Nucleus accumbens (tissue), 56 donors: ENCODE data around the gene SPPL3.

Source experiments
- DNase-seq, 56 donors: peaks; one replicate each; lab custom pipeline; 2025; lab: John Stamatoyannopoulos, UW

SPPL3 gene

GRCh38 chr12:120879718-120880300 is 24.3 kb downstream of the SPPL3 start:
- no peak for DNase-seq

- DNase-seq = peak in 1 of 56 donors; percentile 18
These were observed 25.1 kb downstream of the SPPL3 start for GRCh38 chr12:120879102-120879501.

GRCh38 chr12:120874547-120875245 is 29.5 kb downstream of the SPPL3 start:
- peak in 28 of 56 donors; percentile 6 to 61 (median 23) for DNase-seq

- DNase-seq = no peak
These were observed 30.9 kb downstream of the SPPL3 start for GRCh38 chr12:120873226-120873625.

GRCh38 chr12:120872487-120872886 is 31.7 kb downstream of the SPPL3 start:
- DNase-seq = no peak

- DNase-seq = no peak
These were observed 33.7 kb downstream of the SPPL3 start for GRCh38 chr12:120870415-120870814.

- no peak for DNase-seq
These were observed 34.8 kb downstream of the SPPL3 start for GRCh38 chr12:120869376-120869775.

GRCh38 chr12:120866108-120866507 is 38.0 kb downstream of the SPPL3 start:
- no peak for DNase-seq

- no peak for DNase-seq
These were observed 39.1 kb downstream of the SPPL3 start for GRCh38 chr12:120865098-120865497.

- no peak for DNase-seq
These were observed 41.5 kb downstream of the SPPL3 start for GRCh38 chr12:120862664-120863063.

- no peak for DNase-seq
These were observed 42.9 kb downstream of the SPPL3 start for GRCh38 chr12:120861074-120861795.

GRCh38 chr12:120858306-120859088 is 45.7 kb downstream of the SPPL3 start:
- no peak for DNase-seq

GRCh38 chr12:120856980-120857379 is 47.2 kb downstream of the SPPL3 start:
- no peak for DNase-seq

- DNase-seq = no peak
These were observed 48.2 kb downstream of the SPPL3 start for GRCh38 chr12:120855823-120856588.

- no peak for DNase-seq
These were observed 49.4 kb downstream of the SPPL3 start for GRCh38 chr12:120854804-120855203.

- DNase-seq = no peak
These were observed 51.0 kb downstream of the SPPL3 start for GRCh38 chr12:120853188-120853587.

GRCh38 chr12:120851944-120852343 is 52.2 kb downstream of the SPPL3 start:
- DNase-seq = no peak

- DNase-seq = no peak
These were observed 52.7 kb downstream of the SPPL3 start for GRCh38 chr12:120851444-120851843.

- no peak for DNase-seq
These were observed 54.4 kb downstream of the SPPL3 start for GRCh38 chr12:120849765-120850164.

GRCh38 chr12:120847814-120848213 is 56.3 kb downstream of the SPPL3 start:
- no peak for DNase-seq
